A549 (cell line): ENCODE results near the gene SUPT3H.

ENCODE experiments used
- HES2 ChIP-seq: fragments of >200 bp; sonication (Bioruptor Twin); formaldehyde crosslinking; IDR thresholded peaks from 2 replicates; pipeline ENCODE4 v1.6.1; 2016
- HOXB13 ChIP-seq: fragments of 250-450 bp; sonication (Bioruptor Pico); IDR thresholded peaks from 2 replicates; pipeline ENCODE4 v1.5.0; 2020; ENCODE audit warnings: low read depth, mild to moderate bottlenecking, moderate library complexity
- KDM5A ChIP-seq: fragments of 200-600 bp; sonication (generic); IDR thresholded peaks from 2 replicates; pipeline ENCODE4 v1.6.1; 2016; ENCODE audit warnings: antibody characterized with exemption, mild to moderate bottlenecking
- NFE2L2 ChIP-seq: fragments of 150-350 bp; conservative IDR thresholded peaks from 2 replicates; pipeline ENCODE4 v1.6.1; 2014; ENCODE audit warnings: low read length
- RCOR1 ChIP-seq: fragments of 150-350 bp; IDR thresholded peaks from 2 replicates; pipeline ENCODE4 v1.6.1; 2014; ENCODE audit warnings: antibody characterized with exemption, low read length, low read depth
- TF ChIP-seq, protein P1 (sequence below): fragments of >200 bp; sonication (Bioruptor Twin); formaldehyde crosslinking; IDR thresholded peaks from 3 replicates; pipeline ENCODE4 v1.5.1; 2016
- TF ChIP-seq, protein P2 (sequence below): fragments of 250-450 bp; sonication (Bioruptor Pico); IDR thresholded peaks from 2 replicates; pipeline ENCODE4 v1.5.0; 2021; ENCODE audit warnings: mild to moderate bottlenecking, moderate library complexity, borderline replicate concordance

DNA sequence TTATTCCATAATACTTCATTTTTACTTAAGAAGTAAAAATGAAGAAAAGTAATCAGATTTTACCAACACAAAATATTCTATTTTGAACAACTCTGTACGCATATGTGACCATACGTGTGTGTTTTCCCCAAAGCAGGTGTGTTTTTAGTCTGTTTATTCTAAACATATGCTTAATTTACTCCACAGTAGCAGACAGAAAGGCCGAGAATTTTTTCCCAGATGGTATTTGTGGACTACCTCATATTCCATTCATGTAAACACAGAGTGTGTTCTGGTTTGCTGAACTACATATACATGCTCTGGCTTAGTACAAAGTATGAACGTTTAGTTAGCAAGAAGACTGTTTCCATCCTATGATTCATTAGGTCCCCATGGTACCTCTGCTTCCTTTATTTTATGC is 282.9 kb downstream of the SUPT3H start:
- TF ChIP-seq RCOR1 (no peak), HES2 (no peak), KDM5A (no peak), NFE2L2 (no peak), HOXB13 (no peak)
- TF ChIP-seq, protein P1, sequence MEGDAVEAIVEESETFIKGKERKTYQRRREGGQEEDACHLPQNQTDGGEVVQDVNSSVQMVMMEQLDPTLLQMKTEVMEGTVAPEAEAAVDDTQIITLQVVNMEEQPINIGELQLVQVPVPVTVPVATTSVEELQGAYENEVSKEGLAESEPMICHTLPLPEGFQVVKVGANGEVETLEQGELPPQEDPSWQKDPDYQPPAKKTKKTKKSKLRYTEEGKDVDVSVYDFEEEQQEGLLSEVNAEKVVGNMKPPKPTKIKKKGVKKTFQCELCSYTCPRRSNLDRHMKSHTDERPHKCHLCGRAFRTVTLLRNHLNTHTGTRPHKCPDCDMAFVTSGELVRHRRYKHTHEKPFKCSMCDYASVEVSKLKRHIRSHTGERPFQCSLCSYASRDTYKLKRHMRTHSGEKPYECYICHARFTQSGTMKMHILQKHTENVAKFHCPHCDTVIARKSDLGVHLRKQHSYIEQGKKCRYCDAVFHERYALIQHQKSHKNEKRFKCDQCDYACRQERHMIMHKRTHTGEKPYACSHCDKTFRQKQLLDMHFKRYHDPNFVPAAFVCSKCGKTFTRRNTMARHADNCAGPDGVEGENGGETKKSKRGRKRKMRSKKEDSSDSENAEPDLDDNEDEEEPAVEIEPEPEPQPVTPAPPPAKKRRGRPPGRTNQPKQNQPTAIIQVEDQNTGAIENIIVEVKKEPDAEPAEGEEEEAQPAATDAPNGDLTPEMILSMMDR: no peak
- TF ChIP-seq, protein P2, sequence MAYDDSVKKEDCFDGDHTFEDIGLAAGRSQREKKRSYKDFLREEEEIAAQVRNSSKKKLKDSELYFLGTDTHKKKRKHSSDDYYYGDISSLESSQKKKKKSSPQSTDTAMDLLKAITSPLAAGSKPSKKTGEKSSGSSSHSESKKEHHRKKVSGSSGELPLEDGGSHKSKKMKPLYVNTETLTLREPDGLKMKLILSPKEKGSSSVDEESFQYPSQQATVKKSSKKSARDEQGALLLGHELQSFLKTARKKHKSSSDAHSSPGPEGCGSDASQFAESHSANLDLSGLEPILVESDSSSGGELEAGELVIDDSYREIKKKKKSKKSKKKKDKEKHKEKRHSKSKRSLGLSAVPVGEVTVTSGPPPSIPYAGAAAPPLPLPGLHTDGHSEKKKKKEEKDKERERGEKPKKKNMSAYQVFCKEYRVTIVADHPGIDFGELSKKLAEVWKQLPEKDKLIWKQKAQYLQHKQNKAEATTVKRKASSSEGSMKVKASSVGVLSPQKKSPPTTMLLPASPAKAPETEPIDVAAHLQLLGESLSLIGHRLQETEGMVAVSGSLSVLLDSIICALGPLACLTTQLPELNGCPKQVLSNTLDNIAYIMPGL (CRISPR knock-in tag): no peak
